ENCODE measurements around the gene GNAQ. TPM values are rescaled to one million over a fixed set of nuclear protein-coding genes. Genes with fewer than 3 reads are reported as not detected.

GNAQ gene
- total RNA-seq, 1 donor = 53.1 TPM

DNA sequence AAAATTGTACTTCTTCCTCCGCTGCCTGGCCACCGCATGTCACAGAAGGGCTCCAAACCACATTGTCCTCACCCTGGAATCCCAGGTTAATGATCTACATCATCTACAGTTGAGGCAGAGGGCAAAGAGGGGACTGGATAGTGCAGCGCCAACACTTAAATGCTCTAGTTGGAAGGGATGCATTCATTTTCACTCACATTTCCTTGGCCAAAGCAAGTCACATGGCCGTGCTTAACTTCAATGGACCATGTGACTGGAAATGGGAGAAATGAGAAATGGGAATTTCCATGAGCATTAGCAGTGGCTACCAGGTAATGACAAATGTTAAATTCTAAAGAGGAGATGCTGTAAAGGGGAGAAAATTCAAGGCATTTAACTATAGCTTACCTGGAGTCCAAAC lies 13.3 kb upstream of the GNAQ start:
- DNase-seq (ENCODE audit: low read depth) = no peak
- no peak overlapping the region for H3K4me3 ChIP-seq (ENCODE audit: low read depth, low read length)

DNA sequence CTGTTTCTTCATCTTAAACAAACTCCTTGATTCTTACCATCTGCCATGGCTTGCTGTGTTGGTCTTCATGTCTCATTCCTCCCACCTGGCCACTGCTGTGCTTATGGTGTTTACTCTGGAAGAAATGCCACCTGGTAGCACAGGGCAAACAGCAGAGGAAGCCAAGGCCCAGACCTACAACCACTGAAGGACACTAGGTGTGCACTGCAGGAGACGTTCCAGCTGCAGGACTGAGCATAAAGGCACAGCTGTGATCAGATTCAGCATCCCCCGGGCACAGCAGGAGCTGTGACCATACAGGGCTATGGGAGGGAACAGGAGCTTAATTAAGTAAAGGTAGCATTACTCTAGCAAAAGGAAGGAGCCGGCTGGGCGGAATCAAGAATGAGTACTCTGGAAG lies 12.6 kb upstream of the GNAQ start:
- no peak for DNase-seq (ENCODE audit: low read depth)
- TF ChIP-seq, protein P1, sequence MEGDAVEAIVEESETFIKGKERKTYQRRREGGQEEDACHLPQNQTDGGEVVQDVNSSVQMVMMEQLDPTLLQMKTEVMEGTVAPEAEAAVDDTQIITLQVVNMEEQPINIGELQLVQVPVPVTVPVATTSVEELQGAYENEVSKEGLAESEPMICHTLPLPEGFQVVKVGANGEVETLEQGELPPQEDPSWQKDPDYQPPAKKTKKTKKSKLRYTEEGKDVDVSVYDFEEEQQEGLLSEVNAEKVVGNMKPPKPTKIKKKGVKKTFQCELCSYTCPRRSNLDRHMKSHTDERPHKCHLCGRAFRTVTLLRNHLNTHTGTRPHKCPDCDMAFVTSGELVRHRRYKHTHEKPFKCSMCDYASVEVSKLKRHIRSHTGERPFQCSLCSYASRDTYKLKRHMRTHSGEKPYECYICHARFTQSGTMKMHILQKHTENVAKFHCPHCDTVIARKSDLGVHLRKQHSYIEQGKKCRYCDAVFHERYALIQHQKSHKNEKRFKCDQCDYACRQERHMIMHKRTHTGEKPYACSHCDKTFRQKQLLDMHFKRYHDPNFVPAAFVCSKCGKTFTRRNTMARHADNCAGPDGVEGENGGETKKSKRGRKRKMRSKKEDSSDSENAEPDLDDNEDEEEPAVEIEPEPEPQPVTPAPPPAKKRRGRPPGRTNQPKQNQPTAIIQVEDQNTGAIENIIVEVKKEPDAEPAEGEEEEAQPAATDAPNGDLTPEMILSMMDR (IDR thresholded peaks at IDR 0.05; ENCODE audit: insufficient read depth, low read depth, low read length) = no peak

More for the DNA sequence above, 13.3 kb upstream of the GNAQ start:
- TF ChIP-seq, protein P1 (IDR thresholded peaks at IDR 0.05; ENCODE audit: insufficient read depth, low read depth, low read length) = no peak

DNA sequence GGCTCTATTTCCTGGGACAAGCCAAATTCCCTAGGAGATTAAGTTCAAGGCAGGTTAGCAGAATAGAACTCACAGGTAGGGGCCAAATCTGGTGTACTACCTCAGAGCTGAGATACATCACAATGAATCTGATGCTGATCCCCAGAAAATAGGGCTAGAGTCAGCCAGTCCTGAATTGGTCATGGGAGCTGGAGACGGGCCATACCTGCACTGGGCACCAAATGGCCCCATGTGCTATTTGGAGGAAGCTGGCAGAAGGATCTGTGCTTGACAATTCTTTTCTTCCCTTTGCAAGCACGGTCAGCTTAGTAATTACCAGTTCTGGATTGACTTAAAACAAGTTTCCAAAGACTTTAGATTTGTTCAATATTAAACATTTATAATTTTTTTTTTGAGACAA lies 10.4 kb upstream of the GNAQ start:
- no peak overlapping the region for H3K4me3 ChIP-seq (ENCODE audit: low read depth, low read length)
- no peak for DNase-seq (ENCODE audit: low read depth)
- TF ChIP-seq, protein P1 (IDR thresholded peaks at IDR 0.05; ENCODE audit: insufficient read depth, low read depth, low read length) = no peak

More for the DNA sequence above, 12.6 kb upstream of the GNAQ start:
- H3K4me3 ChIP-seq (ENCODE audit: low read depth, low read length) = no peak overlapping the region

DNA sequence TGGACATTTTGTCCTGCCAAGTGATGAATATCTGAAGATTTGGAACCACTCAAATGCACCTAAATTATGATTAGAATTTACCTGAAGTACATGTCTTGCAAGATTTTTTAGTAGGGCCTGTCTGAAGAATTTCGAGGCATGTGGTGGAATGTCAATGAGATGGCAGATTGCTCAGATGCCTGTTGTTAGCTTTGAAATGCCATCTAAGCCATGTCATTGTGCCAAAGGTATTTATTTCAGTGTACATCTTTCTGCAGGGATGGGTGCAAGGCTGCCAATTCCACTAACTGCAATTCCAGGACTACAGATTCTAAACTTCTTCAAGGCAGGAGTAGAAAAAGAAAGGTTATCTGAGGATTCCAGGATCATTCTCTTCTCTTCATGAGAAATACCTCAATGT lies 9.1 kb upstream of the GNAQ start:
- H3K4me3 ChIP-seq (ENCODE audit: low read depth, low read length) = no peak overlapping the region
- DNase-seq (ENCODE audit: low read depth) = no peak
- TF ChIP-seq, protein P1 (IDR thresholded peaks at IDR 0.05; ENCODE audit: insufficient read depth, low read depth, low read length) = no peak

DNA sequence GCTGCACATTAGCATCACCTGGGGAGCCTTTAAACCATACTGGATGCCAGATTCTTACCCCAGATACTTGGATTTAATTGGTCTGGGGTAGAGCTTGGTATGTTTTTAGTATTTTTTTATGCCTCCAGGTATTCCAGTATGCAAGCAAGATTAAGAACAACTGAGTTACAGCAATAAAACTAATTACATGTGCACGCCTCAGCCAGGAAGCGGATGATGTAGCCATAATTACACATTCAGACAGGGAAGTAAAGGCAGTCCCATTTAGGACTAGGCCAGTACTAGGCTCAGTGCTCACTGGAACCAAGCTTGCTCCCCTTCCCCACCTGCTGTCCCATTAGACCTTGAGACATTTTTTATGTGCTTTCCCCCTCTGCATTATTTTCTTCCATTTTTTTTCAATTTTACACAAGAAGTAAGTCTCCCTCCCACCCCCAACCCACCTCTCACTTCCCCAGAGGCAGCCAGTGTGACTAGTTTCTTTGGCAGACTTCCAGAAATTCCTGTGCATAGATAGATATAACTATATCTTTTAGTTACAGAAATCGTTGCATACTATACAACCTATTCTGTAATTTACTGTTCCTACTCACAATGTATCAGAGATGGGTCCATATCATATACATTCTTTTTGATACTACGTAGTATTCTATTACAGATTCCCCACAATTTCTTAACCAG lies 7.1 kb upstream of the GNAQ start:
- DNase-seq (ENCODE audit: low read depth) = no peak
- H3K4me3 ChIP-seq (ENCODE audit: low read depth, low read length) = no peak overlapping the region
- TF ChIP-seq, protein P1 (IDR thresholded peaks at IDR 0.05; ENCODE audit: insufficient read depth, low read depth, low read length) = no peak

DNA sequence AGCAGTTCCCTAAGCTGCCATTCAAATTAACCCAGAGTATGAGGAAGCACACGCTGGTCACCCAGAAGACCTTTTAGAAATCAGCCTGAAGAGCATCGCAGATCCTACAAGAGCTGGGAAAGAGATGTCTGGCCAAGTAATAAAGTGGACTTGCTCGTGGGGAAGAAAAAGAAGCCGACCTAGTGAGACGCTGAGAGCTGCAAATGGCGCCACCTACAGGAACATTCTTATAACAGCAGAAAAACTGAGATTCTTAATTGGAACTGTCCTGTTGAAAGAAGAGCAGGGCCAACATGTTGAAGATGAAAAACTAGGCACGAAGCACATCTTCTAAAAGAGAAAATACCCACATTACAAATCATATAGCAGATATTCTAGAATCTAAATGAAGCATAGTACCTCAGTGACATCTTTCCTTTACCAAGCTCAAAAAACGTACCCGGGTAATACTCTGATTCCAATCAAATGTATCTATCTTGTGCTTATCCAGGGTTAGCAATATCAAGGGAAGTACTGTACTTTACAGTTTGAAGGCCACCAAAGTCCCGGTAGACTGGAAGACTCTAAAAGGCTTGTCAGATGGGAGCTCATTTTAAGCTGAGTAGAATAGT lies 3.9 kb upstream of the GNAQ start:
- peak; percentile 89 for DNase-seq (ENCODE audit: low read depth)
- TF ChIP-seq, protein P1 (IDR thresholded peaks at IDR 0.05; ENCODE audit: insufficient read depth, low read depth, low read length) = peak; percentile 87
- no peak overlapping the region for H3K4me3 ChIP-seq (ENCODE audit: low read depth, low read length)

All from fibroblast of villous mesenchyme (primary cell).